GM18520 (cell line): ENCODE results near the gene DENND5B.
"Not testable (repeated sequence)": the region's sequence is repeated elsewhere in the genome, so short reads cannot be mapped to it uniquely, and the experiment has no call there.

Source experiments
- ATAC-seq: cut with Tn5 transposase; IDR thresholded peaks from one replicate; pipeline ENCODE4 v1.9.1; 2021; ENCODE audit not compliant: unreplicated experiment

The DENND5B gene

DNA sequence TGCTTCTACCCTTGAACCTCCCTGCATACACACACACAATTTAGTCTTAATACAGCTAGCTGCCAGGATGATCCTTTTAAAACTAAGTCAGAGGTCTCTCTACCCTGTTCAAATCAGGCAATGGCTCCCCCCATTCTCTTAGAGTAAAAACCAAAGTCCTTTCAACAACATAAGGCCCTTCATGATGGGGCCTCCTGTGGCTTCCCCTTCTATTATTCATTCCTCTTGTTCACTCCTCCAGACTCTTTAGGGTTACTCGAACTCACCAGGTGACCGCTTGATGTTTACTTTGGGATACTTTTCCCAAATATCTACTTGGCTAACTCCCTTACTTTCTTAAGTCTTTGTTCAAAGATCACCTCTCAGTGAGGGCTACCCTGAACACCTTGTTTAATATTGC is 30.4 kb downstream of the DENND5B start:
- ATAC-seq = no peak

DNA sequence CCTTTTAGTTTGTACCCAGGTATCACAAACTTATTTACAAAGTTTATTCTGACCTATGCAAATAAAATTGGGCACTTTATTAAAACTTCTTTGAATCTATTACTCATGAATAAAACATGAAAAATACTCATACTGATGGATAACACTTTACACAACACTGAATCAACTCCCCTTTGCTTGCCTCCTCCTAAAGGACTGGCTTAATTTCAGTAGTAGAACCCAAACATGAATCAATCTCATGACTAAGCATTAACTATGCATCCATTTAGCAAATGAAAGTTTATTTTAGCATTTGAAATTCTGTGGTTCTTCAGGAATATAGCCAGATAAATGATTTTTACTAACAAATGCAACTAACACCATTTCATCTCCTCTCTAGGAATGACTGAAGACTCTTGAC is 32.4 kb downstream of the DENND5B start:
- no peak for ATAC-seq

DNA sequence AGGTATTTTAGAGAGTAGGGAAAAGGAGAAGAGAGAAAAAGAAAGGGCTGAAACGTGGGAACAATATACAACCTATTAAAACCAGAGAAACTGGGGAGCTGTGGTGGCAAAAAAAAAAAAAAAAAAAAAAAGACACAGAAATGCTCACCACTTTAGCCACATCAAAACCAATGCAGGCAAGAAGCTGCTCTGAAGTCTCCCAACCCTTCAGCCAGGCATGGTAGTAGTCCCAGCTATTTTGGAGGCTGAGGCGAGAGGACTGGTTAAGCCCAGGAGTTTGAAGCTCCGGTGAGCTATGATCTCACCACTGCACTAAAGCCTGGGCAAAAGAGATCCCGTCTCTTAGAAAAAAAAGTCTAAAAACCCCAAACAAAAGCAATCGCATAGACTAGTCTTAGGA is 33.2 kb downstream of the DENND5B start:
- no peak for ATAC-seq

DNA sequence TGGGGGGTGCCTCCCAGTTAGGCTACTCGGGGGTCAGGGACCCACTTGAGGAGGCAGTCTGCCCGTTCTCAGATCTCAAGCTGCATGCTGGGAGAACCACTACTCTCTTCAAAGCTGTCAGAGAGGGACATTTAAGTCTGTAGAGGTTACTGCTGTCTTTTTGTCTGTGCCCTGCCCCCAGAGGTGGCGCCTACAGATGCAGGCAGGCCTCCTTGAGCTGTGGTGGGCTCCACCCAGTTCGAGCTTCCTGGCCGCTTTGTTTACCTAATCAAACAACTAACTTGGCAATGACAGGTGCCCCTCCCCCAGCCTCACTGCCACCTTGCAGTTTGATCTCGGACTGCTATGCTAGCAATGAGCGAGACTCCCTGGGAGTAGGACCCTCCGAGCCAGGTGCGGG is 35.5 kb downstream of the DENND5B start:
- ATAC-seq = not testable (repeated sequence)

DNA sequence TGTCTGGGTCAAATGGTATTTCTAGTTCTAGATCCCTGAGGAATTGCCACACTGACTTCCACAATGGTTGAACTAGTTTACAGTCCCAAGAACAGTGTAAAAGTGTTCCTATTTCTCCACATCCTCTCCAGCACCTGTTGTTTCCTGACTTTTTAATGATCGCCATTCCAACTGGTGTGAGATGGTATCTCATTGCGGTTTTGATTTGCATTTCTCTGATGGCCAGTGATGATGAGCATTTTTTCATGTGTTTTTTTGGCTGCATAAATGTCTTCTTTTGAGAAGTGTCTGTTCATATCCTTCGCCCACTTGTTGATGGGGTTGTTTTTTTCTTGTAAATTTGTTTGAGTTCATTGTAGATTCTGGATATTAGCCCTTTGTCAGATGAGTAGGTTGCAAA is 40.3 kb downstream of the DENND5B start:
- ATAC-seq = not testable (repeated sequence)

DNA sequence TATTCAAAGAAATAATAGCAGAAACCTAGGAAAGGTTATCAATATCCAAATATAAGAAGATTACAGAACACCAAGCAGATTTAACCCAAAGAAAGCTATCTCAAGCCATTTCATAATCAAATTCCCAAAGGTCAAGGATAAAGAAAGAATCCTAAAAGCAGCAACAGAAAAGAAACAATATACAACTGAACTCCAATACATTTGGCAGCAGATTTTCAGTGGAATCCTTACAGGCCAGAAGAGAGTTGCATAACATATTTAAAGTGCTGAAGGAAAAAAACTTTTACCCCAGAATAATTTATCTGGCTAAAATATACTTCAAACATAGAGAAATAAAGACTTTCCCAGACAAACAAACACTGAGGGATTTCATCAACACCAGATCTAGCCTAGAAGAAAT is 54.3 kb downstream of the DENND5B start:
- ATAC-seq = no peak

DNA sequence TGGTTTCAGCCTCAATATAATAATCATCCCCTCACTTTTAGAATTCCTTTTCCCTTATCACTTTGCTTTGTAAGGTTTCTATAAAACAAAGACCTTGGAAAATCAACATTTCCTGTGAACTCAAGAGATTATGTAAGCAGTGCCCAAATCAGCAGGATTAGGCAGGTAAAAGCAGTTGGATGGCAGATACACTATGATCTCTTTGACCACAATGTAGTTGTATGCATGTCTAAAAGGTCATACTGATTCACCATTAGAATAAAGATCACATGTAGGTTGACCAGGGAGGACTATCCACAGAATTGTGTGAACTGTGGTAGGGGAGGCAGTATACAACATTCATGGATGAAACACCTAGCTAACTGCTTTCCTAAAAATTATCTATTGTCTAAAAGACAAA is 57.5 kb downstream of the DENND5B start:
- ATAC-seq = no peak

DNA sequence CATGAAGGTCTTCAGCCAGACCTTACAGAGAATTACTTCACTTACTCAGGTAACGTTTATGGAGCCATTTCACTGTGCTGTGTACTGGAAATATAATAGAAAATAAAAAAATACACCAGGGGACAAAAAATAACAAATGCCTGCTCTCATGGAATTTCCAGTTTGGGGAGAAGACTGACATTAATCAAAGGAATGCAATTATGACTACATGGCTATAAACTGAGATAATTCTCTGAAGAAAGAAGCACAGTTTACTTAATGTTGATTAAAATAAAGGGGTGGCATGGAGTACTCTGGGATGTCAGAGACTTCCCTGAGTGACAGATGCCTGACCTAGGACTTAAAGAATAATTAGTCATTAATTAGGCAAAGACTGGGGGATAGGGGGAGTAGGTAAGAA is 59.0 kb downstream of the DENND5B start:
- ATAC-seq = no peak

DNA sequence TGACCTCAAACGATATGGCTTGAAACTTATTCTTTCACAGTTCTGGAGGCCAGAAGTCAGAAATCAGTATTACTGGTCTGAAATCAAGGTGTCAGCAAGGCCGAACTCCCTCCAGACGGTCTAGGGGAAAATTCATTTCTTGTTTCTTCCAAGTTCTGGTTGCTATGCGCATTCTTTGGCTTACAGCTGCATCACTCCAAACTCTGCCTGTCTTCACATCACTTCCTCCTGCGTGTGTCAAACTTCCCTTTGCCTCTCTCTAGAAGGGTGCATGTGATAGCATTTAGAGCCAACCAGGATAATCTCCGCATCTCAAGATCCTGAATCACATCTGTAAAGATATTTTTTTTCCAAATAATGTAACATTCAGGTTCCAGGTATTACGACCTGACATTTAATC is 62.8 kb downstream of the DENND5B start:
- no peak for ATAC-seq

DNA sequence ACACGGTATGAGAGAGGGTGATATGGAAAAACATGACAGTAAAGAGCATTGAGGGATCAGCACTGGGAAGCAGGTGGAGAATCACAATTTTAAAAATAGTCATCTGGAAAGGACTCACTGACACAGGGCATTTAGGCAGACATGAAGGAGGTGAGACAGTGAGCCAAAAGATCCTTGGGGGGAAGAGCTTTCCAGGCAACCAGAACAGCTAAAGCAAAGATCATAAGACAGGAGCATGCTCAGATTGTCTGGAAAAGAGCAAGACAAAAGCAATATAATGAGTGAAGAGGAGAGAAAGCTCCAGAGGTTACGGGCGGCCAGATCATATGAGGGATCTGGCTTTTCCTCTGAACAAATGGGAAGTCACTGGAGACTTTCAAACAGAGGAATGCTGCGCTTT is 63.9 kb downstream of the DENND5B start:
- ATAC-seq = no peak

DNA sequence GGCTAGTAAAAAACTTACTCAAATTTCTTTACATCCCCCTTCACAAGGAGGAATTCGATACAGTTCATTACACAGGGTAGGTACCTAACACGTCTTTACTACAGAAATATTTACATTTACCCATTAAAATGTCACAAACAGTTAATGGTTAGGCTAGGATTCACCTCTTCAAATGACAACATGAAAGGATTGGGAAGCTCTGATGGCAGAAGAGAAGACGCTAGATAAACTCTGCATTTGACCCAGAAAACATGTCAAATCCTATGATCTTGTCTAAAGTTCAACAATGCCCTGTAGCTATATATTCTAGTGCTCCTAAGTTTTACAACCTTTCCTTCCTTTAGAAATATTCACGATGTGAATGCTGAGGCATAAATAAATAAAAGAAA is 64.8 kb downstream of the DENND5B start:
- no peak for ATAC-seq

DNA sequence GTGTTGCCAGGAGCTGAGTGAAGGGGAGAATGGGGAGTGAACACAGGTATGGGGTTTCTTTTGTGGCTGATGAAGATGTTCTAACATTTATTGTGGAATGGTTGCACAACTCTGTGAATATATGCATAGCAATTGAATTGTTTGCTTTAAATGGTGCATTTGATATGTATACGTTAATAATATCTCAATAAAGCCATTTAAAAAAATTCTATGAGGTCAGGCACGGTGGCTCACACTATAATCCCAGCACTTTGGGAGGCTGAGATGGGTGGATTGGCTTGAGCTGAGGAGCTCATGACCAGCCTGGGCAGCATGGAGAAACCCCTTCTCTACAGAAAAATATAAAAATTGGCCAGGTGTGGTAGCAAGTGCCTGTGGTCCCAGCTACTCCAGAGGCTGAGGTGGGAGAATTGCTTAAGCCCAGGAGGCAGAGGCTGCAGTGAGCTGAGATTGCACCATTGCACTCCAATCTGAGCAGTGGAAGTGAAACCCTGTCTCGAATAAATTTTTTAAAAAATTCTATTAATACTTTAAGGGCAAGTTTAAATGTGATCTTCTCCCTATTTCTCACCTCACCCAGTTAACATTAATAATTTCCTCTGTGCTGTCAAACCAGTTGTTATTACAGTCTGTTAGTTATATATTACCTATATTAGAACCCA is 65.3 kb downstream of the DENND5B start:
- no peak for ATAC-seq

DNA sequence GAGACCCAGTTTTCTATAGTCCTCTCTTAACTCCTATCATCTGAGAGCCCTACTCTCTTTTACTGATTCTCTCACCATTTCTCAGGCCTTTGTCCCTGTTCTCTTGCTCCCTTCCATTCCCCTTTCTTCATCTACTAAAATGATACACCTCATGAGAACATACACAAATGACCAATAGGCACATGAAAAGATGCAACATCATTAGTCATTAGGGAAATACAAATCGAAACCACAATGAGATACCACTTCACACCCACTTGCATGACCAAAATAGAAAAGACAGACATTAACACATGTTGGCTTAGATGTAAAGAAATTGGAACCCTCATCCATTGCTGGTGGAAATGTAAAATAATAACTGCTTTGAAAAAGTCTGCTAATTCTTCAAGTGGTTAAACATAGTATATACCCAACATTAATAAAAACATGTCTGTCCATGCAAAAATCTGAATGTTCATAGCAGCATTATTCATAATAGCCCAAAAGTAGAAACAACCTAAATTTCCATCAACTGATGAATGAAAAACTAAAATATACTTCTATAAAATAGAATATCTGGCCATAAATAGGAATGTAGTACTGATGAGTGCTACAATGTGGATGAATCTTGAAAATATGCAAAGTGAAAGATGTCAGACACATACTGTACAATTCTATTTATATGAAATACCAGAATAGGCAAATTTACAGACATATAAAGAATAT is 66.0 kb downstream of the DENND5B start:
- peak; percentile 95 for ATAC-seq

DNA sequence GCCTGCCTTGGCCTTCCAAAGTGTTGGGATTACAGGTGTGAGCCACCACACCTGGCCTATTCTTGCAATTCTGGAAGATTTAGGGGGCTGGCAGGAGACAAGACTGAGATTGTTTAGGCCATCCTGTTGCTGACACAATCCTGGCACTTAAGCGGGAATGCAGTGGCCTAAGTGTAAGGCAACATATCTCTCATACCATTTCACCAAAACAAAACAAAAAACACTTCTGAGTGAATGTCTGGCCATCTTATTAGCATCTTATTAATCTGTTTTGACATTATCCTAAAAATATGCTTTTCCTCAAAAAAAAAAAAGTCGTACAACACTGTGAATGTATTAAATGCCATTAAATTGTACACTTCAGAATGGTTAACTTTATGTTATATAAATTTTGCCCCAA is 67.6 kb downstream of the DENND5B start:
- ATAC-seq = no peak

DNA sequence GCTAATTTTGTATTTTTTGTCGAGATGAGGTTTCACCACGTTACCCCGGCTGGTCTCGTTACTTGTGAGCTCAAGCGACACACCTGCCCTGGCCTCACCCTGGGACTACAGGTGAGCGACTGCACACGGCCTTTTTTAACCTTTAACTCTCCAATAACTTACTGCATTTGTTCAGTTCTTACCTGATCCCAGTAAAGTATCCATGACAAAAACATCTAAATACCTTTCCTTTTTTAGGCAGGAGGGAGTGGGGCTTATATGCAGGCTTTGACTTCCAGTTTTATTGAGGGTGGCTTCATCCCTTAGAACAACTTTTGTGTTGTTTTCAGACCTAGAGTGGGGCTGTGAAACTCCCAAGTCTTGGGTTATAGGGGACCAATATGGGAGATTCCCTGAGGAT is 68.3 kb downstream of the DENND5B start:
- no peak for ATAC-seq

DNA sequence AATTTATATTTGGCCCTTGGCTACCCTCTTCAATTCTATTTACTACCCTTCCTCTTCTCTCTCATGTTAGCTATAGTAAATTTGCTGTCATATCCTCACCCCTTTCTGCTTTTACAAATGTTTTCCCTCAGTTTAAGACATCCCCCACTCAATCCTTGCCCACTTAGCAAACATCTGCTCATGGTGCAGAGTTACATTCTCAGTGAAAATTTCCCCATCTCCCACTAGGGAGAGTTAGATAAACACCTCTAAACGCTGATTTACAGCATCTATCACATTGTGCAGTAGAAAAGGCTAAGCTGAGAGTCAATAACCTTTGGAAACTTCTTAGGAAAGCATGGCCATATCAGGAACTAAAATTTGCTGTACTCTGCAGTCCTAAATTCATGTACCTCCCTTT is 69.0 kb downstream of the DENND5B start:
- no peak for ATAC-seq

DNA sequence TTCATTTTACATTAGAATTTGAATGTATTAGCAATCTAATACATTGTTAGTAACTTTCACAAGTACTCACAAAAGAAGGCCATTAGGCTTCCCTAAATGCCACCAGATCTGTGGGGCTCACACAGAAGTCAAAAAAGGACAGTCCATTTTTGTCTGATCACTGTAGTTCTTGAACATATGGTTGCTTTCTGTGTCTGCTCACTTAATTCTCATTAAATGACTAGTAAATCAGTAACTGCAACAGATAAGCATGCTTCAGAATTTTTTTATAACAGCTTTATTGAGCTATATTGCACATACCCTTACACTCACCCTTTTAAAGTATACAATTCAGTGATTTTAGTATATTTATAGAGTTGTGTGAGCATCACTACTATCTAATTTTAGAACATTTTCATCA is 71.4 kb downstream of the DENND5B start:
- no peak for ATAC-seq

DNA sequence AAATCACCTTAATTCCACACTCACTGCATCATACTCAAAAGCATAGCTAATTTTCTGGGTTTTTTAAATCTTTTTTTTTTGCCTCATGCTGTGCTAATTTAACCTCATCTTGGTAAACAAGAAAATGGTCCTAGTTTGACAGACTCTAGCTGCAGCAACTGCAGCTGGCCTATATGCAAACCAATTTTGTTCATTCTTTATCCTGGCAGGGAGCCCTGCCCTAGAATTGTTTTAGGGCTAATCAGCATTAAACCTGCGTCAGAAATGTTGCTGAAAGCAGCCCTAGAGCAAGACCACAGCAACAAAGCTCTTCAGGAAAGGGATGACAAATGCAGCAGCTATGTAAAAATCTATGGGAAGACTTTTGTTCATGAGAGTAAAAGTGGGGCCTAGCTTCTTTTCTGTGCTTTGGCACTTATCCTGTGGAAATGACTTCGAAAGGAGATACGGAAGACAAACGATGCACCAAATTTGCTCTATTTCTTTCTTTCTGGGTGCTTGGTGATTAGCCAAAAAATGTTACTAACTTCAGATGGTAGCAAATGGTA is 72.2 kb downstream of the DENND5B start:
- ATAC-seq = no peak

DNA sequence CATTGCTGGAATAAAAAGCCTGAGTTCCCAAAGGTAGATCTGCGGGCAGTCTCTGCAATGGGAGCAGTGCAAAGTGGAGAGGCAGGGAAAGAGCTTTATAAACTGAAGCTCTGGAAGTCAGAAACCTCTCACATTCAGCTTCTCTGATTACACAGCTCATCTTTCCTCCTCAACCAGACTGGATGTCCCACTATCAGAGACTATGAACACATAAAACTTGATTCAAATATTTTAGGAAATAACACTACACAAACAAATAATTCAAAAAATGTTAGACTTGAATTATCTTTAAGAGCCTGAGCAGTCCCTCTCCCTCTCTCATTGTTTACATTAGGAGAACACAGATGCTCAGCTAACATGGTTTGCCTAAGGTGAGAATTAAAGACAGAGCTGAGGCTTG is 72.9 kb downstream of the DENND5B start:
- no peak for ATAC-seq

DNA sequence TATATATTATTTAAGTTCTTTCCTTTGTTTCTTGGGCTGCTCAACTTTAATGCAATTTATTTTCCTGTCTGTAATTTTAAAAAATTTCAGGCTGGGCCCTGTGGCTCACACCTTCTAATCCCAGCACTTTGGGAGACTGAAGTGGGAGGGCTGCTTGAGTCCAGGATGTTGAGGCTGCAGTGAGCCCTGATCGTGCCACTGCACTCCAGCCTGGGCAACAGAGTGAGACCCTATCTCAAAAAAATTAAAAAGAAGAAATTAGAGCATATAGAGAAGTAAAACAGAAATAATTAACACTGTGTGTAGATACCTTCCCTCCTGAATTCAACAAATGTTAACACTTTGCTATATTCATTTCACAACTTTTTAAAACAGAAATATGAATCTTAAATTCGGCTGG is 74.2 kb downstream of the DENND5B start:
- no peak for ATAC-seq

DNA sequence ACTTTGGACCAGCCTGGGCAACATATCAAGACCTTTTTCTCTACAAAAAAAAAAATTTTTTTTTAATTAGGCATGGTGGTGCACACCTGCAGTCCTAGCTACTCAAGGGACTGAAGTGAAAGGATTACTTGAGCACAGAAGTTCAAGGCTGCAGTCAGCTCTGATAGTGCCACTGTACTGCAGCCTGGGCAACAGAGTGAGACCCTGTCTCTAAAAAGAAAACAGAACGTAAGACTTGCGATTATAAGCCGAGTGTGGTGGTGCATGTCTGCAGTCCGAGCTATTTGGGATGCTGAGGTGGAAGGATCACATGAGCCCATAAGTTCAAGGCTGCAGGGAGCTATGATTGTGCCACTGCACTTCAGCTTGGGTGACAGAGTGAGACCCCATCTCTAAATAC is 76.0 kb downstream of the DENND5B start:
- no peak for ATAC-seq

DNA sequence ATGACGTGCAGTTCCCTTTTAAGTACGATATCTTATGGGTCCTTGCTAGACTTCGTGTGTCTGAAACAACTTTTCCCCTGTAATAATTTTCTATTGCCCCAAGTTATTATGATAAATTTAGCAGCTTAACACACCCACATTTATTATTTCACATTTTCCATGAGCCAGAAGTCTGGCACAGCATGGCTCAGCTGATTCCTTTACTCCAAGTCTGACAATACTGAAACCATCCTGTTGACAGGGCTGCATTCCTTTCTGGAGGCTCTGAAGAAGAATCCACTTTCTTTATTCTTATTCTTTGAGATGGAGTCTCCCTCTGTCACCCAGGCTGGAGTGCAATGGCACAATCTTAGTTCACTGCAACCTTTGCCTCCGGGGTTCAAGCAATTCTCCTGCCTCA is 80.9 kb downstream of the DENND5B start:
- no peak for ATAC-seq
